ENCODE measurements around the gene SCNM1. TPM values are rescaled to one million over a fixed set of nuclear protein-coding genes. Genes with fewer than 3 reads are reported as not detected.

The SCNM1 gene
- 25.9 TPM for total RNA-seq

DNA sequence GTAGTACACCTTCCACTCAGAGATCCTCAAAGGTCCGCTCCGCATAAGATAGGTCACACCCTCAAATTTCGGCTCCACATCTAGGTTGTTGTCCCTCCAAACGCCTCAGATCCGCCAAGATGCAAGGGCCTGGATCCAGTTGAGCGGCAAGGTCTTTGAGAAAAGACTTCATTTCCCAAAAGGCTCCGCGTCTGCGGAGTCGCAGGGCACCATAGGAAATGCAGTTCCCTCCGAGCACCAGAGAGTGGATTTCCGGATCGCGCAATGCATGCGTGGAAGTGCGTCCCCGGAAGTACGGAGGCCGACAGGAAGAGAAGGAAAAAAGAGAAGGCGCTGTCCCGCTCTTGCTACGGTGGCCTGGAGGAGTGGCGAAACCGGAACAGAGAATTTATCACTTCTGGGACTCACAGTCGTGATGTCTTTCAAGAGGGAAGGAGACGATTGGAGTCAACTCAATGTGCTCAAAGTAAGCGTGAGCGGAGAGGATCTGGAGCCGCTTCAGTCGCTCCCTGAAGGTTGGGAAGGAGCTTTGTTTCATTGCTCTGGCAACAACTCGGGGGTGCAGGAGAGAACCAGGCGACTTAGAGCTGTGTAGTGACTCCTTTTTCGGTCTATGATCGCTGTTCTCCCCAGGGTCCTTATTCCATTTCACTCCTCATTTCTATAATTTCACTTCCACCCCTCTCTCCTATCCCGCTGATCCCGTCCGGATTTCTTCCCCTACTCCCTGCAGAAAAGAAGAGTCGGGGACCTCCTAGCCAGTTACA lies at the start of gene SCNM1, which contains the start of gene LYSMD1:
Gene SCNM1, plus strand, starts transcription at position 407 of the 767 bp plus-strand sequence. Its CDS starts 9 bp downstream, at position 416.
Gene LYSMD1, minus strand, starts transcription at position 165 of the 767 bp plus-strand sequence. CDS start 644 bp downstream, outside the sequence.
- DNase-seq (ENCODE audit: low spot score) (peak; percentile 98), ATAC-seq (peak; percentile 97)
- intact Hi-C loops (cut with DNase I) = no loop called here

- no peak for DNase-seq (ENCODE audit: low spot score)
- intact Hi-C loops (cut with DNase I) = no loop called here
- ATAC-seq = no peak
Measured at GRCh38 chr1:151124763-151125403, 41.1 kb upstream of the SCNM1 start.

DNA sequence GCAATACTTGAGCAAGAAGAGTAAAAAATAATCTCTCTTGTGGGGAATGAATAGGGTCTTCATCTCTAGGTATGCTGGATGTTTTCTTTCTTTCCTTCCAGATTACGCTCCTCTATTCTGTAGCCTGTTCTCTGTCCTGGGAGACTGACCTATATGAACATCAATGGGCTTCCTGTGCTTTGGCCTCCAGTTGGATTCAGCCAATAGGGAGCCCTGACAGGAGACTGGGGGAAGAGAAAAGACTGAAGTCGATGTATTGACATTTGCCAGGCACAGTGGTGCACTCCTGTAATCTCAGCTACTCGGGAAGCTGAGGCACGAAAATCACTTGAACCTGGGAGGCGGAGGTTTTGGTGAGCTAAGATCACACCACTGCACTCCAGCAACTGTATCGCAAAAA lies 37.1 kb upstream of the SCNM1 start:
- ATAC-seq (no peak), DNase-seq (ENCODE audit: low spot score) (no peak)
- intact Hi-C loops (cut with DNase I) = no loop called here

DNA sequence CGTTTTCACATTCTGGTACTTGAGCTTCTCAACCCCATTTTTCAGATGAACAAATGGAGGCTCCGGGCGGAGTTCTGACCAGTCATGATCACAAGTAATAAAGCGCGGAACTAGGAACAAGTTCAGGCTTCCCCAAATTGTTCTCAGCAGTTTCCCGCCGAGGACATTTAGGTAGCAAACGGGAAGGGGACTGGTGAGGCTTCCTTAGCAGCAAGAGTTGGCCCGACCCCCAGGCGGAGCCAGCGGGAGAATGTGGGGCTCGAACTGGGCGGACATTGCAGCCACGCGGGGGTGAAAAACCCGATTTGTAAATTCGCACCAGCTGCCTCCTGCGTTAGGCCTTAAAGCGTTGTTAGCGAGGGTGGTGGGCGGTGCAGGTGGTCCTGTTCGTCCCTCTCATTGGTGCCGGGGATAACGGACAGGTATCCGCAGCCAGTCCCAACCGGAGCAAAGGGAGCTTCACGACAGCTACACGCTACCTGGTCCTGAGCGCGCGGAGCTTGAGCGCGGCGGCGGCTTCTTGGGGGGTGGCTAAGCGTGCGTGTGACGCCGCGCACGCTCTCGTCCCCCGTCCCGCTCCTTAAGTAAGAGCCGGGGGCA lies 34.9 kb upstream of the SCNM1 start:
- peak; percentile 90 for DNase-seq (ENCODE audit: low spot score)
- ATAC-seq = peak; percentile 97
- intact Hi-C loops (cut with DNase I) = no loop called here

- ATAC-seq (peak; percentile 70), DNase-seq (ENCODE audit: low spot score) (peak; percentile 67)
- intact Hi-C loops (cut with DNase I) = no loop called here
Measured at GRCh38 chr1:151131701-151132334, 34.1 kb upstream of the SCNM1 start.

DNA sequence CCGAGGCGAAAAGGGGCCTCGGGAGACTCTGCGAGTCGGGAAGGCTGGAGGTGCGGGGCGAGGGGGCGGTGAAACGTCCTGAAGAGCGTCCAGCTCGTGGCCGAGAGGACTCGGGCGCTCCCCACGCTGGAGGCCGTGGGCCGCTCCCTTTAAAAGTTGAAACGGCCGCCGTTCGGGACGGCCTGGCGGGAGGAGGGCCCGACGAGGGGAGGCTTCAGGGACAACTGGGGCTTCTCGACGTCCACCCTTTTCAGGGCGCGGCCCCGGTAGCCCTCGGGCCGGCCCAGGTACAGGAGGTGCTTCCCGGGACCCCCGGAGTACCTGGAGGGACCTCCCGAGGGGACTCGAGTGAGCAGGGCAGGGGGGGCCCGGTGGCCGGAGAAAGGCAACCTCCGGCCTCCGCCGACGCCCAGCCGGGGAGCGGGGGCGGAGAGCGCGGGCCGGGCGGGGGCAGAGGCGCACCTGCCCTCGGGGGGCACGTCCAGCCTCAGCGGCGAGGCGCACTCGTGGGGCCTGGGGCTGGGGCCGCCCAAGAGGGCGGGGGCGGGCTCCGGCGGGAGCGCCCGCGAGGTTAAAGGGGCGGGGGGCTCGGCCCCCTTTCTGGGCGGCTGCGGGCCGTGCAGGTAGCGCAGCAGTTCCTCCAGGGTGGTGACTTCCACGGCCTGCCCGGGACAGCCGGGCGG lies 33.5 kb upstream of the SCNM1 start:
- DNase-seq (ENCODE audit: low spot score) (no peak), ATAC-seq (peak; percentile 13)
- intact Hi-C loops (cut with DNase I) = no loop called here

- intact Hi-C loops (cut with DNase I) = no loop called here
- ATAC-seq (no peak), DNase-seq (ENCODE audit: low spot score) (no peak)
Measured at GRCh38 chr1:151133018-151133806, 32.7 kb upstream of the SCNM1 start.

- DNase-seq (ENCODE audit: low spot score) (no peak), ATAC-seq (no peak)
- intact Hi-C loops (cut with DNase I) = no loop called here
Measured at GRCh38 chr1:151134396-151134795, 31.5 kb upstream of the SCNM1 start.

DNA sequence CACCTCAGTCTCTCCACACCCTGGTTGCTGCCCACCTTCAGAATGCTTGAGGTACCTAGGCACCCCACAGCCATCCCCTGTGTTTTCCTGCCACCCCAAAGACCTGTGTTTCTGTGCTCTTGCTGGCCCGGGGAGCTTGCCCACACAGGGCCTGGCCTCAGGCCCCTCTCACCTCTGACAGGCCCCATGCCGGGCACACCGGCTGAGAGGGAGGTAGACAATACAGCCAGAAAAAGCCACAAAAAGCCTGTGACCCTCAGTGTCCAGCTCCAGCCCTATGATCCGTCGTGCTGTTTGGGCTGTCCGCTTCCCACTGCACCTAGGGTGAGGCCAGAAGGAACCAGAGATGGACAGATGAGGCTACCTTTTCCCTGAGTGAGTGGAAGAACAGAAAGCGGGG lies 31.0 kb upstream of the SCNM1 start:
- ATAC-seq (no peak), DNase-seq (ENCODE audit: low spot score) (no peak)
- intact Hi-C loops (cut with DNase I) = no loop called here

DNA sequence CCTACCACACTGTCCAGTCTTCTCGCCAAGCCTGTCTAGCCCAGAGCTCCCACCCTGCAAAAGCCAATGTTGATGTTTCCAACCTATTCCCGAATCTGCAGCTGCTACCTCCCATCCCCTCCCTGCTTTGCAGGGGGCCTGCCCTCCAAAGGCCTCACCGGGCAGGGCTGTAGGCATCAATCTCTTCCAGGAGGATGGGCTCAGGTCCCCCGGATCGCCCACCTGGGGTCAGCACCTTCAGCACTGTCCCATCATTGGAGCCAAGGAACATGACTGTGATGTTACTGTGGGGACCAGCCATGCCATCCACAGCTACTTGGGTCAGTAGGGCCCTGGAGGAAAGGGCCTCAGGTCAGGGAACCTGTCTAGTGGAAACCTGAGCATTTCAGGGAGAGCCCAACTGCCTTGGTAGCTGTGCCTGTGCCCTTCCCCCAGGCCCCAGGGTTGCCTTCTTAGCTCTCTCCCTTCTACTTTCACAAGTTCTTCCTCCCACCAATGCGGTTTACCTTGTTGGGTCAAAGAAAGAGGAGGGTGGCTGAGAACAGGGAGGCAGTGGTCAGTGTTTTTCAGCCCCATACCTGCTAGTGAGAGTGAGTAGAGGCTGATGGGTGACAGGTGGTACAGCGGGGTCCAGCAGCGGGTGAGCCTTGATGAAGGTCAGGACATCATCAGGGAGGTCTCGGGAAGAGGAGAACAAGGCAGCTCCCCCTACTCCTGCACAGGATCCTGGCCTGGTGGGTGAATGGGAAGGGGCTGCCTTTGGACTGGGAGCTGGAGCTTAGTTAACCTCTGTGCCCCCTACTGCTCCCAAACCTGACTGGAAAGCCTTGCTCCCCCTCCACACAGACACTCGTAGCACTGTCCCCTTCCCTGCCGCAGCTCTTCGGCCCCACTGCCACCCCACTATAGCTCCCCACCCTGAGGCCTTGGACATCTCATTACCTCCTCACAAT lies 30.2 kb upstream of the SCNM1 start:
- intact Hi-C loops (cut with DNase I) = no loop called here
- DNase-seq (ENCODE audit: low spot score) (peak; percentile 37), ATAC-seq (no peak)

DNA sequence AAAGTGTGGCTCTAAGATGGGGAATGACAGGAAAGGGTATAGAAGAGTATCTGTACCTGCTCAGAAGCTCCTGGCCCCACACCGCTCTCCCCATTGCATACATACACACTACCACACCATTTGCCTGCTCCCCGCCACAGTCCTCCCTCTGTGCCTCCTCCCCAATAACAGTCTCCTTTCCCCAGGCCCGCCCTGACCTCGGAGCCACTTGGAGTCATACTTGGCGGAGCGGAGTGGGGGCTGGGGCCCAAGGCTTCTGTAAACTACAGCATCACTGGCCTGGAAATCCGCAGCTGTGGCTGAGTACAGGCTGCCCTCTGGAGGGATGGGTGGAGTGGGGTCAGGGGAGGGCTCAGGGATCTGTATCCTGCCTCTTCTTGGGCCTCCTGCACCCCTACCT lies 28.2 kb upstream of the SCNM1 start:
- DNase-seq (ENCODE audit: low spot score) (no peak), ATAC-seq (no peak)
- intact Hi-C loops (cut with DNase I) = no loop called here

GRCh38 chr1:151142411-151143056 lies 23.4 kb upstream of the SCNM1 start:
- intact Hi-C loops (cut with DNase I) = no loop called here
- ATAC-seq (no peak), DNase-seq (ENCODE audit: low spot score) (no peak)

GRCh38 chr1:151143057-151143435 lies 22.9 kb upstream of the SCNM1 start:
- ATAC-seq = no peak
- intact Hi-C loops (cut with DNase I) = no loop called here
- no peak for DNase-seq (ENCODE audit: low spot score)

GRCh38 chr1:151143986-151144385 lies 22.0 kb upstream of the SCNM1 start:
- ATAC-seq = no peak
- intact Hi-C loops (cut with DNase I) = no loop called here
- no peak for DNase-seq (ENCODE audit: low spot score)

DNA sequence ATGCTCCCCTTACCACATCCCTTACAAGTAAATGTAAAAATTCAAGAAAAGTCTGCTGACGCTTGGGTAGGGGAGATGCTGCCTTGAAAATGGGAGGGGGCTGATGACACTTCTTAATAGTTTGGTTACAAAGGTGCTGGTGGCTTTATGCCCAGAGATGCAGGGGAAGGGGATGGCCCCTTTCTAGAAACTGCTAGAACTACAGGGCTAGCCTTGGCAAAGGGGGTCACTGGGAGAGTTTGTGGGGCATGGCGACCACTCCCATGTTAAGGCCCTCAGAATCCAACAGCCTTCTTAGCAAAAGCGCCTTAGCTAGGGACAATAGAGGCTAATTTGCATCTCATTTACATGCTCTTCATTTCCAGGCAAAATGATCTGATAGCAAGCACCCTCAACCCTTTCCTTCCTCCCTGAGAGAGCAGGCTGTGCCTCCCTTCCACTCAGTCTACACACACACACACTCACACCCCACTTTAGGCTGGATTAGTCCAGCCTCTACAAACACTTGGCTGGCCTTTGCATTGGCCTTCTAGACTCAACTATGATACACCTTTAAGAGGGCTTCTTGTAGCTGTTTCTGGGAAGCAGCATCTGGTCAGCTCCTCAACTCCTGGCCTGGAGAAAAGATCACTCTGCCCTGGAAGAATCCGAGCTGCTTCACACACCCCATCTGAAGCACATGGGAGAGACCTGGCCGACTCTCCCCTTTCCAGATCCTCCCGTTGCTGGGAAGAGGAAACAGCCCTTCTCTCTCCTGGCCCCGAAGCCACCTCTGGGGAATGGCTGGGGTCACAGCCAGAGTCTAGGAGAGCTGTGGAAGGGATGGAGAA lies 21.3 kb upstream of the SCNM1 start:
- ATAC-seq (no peak), DNase-seq (ENCODE audit: low spot score) (no peak)
- intact Hi-C loops (cut with DNase I) = no loop called here
